Measurements from ENCODE around the gene ELAVL4. TPM values are rescaled to one million over a fixed set of nuclear protein-coding genes. Genes with fewer than 3 reads are reported as not detected.

The ELAVL4 gene
- total and polyA plus RNA-seq, 9 of the 15 experiments (the other 6 are each of a cell fraction or from before 2014, with no cell fraction given) = not detected

DNA sequence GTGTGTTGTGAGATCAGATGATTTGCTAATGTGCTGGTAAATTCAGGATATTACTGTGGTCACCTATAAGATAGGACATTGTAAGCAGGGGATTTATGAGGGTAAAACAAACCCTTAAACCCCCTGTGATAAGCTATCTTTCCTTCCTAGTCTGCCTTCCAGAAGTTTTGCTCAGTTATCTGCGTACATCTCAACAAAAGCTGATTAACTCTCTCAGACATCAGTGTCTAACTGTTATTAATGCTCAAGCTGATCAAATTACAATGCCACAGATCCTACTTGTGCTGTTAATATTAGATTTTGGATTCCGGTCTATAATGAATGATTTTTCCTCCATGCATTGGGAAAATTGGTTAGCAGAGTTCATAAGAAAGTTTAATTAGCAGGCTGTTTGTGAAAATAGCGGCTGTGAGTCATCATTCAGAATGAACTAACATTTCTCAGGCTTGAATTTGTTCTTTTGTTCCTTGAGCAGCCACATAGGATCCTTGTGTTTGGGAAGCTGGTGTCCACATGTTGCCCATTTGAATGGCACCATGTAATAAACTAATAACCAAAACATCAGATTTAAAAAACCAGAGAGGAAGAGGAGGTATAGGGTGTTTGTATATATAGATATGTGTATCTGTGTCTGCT lies 48.7 kb downstream of the ELAVL4 start:
- H3K9ac ChIP-seq (ENCODE audit: insufficient read depth in 1 of 2, low read depth in 2 of 2, low read length in 2 of 2) = no peak overlapping the region
- intact Hi-C loops (cut with micrococcal nuclease) = no loop called here
- H3K27me3 ChIP-seq (ENCODE audit: control insufficient read depth in 2 of 2, insufficient read depth in 2 of 2, low read length in 2 of 2) = no peaks in the 10 kb centered on the region
- no peaks in the 10 kb centered on the region for H3K4me1 ChIP-seq (replicated peaks in 1 of 2; ENCODE audit: control insufficient read depth in 2 of 2, insufficient read depth in 2 of 2, low read length in 2 of 2)
- H3K27ac ChIP-seq (ENCODE audit: extremely low read depth, low read depth, low read length) = no peak overlapping the region
- CTCF ChIA-PET (ENCODE audit: low intra/inter-chr PET ratio) = no interaction called here
- H3K9me1 ChIP-seq (ENCODE audit: control insufficient read depth, insufficient read depth, low read length) = no peaks in the 10 kb centered on the region
- DNase-seq (ENCODE audit: extremely low read depth in 1 of 4, low spot score in 3 of 4) (no peak), FAIRE-seq (no peak), ATAC-seq (no peak)
- no peaks in the 10 kb centered on the region for H3K79me2 ChIP-seq (ENCODE audit: control insufficient read depth, insufficient read depth, low read length)
- in situ Hi-C loops (cut with MboI) = no loop called here
- no peaks in the 10 kb centered on the region for H3K9me3 ChIP-seq (replicated peaks; ENCODE audit: control insufficient read depth, insufficient read depth, low read depth, low read length)
- no peaks in the 10 kb centered on the region for H3K36me3 ChIP-seq (ENCODE audit: control insufficient read depth, insufficient read depth, low read length)
- POLR2A ChIA-PET = no interaction called here
- WGBS (ENCODE audit: insufficient coverage, low coverage, missing lambda C conversion rate) = 0% methylated on average over 3 of the region's 3 CpGs
- no peak overlapping the region for H2AFZ ChIP-seq (ENCODE audit: low read depth, low read length)
- H3K4me3 ChIP-seq = no peak overlapping the region
- no TSS peak for BruUV-seq (replicated peaks)
- no peak overlapping the region for H3K4me2 ChIP-seq (ENCODE audit: insufficient read depth, low read length)
- no peaks in the 10 kb centered on the region for H4K20me1 ChIP-seq (replicated peaks; ENCODE audit: control insufficient read depth, insufficient read depth, low read length)
- no peak for TF ChIP-seq CGGBP1 (CRISPR knock-in tag; IDR thresholded peaks at IDR 0.05)
- TF ChIP-seq, protein P1, sequence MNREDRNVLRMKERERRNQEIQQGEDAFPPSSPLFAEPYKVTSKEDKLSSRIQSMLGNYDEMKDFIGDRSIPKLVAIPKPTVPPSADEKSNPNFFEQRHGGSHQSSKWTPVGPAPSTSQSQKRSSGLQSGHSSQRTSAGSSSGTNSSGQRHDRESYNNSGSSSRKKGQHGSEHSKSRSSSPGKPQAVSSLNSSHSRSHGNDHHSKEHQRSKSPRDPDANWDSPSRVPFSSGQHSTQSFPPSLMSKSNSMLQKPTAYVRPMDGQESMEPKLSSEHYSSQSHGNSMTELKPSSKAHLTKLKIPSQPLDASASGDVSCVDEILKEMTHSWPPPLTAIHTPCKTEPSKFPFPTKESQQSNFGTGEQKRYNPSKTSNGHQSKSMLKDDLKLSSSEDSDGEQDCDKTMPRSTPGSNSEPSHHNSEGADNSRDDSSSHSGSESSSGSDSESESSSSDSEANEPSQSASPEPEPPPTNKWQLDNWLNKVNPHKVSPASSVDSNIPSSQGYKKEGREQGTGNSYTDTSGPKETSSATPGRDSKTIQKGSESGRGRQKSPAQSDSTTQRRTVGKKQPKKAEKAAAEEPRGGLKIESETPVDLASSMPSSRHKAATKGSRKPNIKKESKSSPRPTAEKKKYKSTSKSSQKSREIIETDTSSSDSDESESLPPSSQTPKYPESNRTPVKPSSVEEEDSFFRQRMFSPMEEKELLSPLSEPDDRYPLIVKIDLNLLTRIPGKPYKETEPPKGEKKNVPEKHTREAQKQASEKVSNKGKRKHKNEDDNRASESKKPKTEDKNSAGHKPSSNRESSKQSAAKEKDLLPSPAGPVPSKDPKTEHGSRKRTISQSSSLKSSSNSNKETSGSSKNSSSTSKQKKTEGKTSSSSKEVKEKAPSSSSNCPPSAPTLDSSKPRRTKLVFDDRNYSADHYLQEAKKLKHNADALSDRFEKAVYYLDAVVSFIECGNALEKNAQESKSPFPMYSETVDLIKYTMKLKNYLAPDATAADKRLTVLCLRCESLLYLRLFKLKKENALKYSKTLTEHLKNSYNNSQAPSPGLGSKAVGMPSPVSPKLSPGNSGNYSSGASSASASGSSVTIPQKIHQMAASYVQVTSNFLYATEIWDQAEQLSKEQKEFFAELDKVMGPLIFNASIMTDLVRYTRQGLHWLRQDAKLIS (CRISPR knock-in tag; IDR thresholded peaks at IDR 0.05) = no peak
- no peak for TF ChIP-seq BHLHE40 (IDR thresholded peaks at IDR 0.05; ENCODE audit: low read length)
- no peak for TF ChIP-seq ESRRB (CRISPR knock-in tag; IDR thresholded peaks at IDR 0.05; ENCODE audit: borderline replicate concordance)
- TF ChIP-seq ZNF57 (CRISPR knock-in tag; IDR thresholded peaks at IDR 0.05) = no peak
- TF ChIP-seq, protein P2, sequence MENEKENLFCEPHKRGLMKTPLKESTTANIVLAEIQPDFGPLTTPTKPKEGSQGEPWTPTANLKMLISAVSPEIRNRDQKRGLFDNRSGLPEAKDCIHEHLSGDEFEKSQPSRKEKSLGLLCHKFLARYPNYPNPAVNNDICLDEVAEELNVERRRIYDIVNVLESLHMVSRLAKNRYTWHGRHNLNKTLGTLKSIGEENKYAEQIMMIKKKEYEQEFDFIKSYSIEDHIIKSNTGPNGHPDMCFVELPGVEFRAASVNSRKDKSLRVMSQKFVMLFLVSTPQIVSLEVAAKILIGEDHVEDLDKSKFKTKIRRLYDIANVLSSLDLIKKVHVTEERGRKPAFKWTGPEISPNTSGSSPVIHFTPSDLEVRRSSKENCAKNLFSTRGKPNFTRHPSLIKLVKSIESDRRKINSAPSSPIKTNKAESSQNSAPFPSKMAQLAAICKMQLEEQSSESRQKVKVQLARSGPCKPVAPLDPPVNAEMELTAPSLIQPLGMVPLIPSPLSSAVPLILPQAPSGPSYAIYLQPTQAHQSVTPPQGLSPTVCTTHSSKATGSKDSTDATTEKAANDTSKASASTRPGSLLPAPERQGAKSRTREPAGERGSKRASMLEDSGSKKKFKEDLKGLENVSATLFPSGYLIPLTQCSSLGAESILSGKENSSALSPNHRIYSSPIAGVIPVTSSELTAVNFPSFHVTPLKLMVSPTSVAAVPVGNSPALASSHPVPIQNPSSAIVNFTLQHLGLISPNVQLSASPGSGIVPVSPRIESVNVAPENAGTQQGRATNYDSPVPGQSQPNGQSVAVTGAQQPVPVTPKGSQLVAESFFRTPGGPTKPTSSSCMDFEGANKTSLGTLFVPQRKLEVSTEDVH (IDR thresholded peaks at IDR 0.05; ENCODE audit: low read depth, partially characterized antibody) = no peak
- TF ChIP-seq ZNF785 (CRISPR knock-in tag; IDR thresholded peaks at IDR 0.05) = no peak
- no peak for TF ChIP-seq ZNF75A (CRISPR knock-in tag; IDR thresholded peaks at IDR 0.05)
- no peak for TF ChIP-seq CAMTA2 (CRISPR knock-in tag; conservative IDR thresholded peaks at IDR 0.05)
- TF ChIP-seq, protein P3, sequence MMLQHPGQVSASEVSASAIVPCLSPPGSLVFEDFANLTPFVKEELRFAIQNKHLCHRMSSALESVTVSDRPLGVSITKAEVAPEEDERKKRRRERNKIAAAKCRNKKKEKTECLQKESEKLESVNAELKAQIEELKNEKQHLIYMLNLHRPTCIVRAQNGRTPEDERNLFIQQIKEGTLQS (IDR thresholded peaks at IDR 0.05) = no peak
- TF ChIP-seq, protein P3 (CRISPR knock-in tag; conservative IDR thresholded peaks at IDR 0.05) = no peak
- TF ChIP-seq STAT5B (CRISPR knock-in tag; IDR thresholded peaks at IDR 0.05) = no peak
- no peak for TF ChIP-seq ZNF239 (CRISPR knock-in tag; IDR thresholded peaks at IDR 0.05)
- no peak for TF ChIP-seq ESRRA (IDR thresholded peaks at IDR 0.05; ENCODE audit: borderline replicate concordance, low read depth)
- TF ChIP-seq PKNOX1 (IDR thresholded peaks at IDR 0.05) = no peak
